ENCODE data around the gene ZMAT1. TPM values are rescaled to one million over a fixed set of nuclear protein-coding genes. Genes with fewer than 3 reads are reported as not detected.

ZMAT1 gene
- 22.8 TPM for total RNA-seq

DNA sequence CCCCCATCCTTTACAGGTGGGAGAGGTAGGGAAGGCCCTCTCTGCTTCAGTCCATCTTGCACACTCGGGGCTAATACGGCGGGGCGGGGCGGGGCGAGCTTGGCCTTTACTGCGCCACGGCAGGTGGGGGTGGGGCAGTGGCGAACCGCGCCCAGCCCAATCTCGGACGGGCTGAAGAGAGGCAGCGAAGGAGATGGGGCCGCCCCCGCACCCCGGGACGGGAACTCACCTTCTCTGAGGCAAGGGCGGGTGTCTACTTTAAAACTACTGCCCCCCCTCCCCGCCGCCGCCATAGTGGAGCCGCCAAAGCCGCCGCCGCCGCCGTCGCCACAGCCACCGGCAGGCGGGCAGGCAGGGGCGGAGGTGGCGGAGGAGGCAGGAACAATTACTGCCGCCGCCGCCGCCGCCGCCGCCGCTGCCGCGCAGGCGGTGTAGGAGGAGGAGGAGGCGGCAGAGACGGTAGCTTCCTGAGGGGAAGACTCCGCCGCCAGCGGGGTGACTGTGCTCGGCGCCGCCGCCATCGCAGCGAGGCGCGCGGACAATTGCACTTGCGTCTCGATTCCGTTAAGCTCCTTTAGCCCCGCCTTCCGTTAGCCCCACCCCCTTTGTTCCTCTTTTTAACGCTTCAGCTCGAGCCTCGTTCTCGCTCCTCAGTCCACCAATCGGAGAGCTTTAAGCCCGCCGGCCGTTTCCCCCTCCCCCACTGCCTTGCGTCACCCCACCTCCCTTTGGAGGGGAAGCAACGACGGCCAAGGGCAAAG, at the start of gene ZMAT1:
ZMAT1 (minus strand) TSS at position 540 of the 761 bp plus-strand sequence; CDS start at position 521, 19 bp downstream.

Small RNA genes within 50 kb of the gene (small RNA-seq; reads per million reads assigned to genes)
- gene RNU6-345P (ENCODE audit: low replicate concordance): not detected

Other genes starting within 250 kb of the ZMAT1 start
- gene TCEAL2, start 193.7 kb upstream of the ZMAT1 start, total RNA-seq: 29.4 TPM
- 5.9 TPM for gene TCEAL6, start 210.5 kb upstream of the ZMAT1 start, total RNA-seq
- 24.7 TPM for gene BEX5, start 223.9 kb upstream of the ZMAT1 start, total RNA-seq

Measured in parietal lobe (tissue), 2 donors.